B cell (primary cell): ENCODE data around the gene SH3BGRL3. TPM values are rescaled to one million over a fixed set of nuclear protein-coding genes. Genes with fewer than 3 reads are reported as not detected.
A peak's percentile ranks its signal among the peaks of the same experiment; 100 is the strongest.

Experiments used
- ATAC-seq: fragments of 200-7000 bp; cut with Tn5 transposase; one replicate; pipeline ENCODE4 v1.10.0; 2021; ENCODE audit warnings: low read depth, mild to moderate bottlenecking, moderate number of reproducible peaks, moderate library complexity
- CTCF ChIA-PET: fragments of 350-600 bp; sonication (Branson Sonifier 250); formaldehyde crosslinking; loops from one replicate; lab custom pipeline; 2021; ENCODE audit warnings: antibody characterized with exemption, inconsistent platforms; lab: Charles Lee
- POLR2A ChIA-PET: fragments of 350-600 bp; sonication (Branson Sonifier 250); formaldehyde crosslinking; loops from one replicate; lab custom pipeline; 2021; ENCODE audit warnings: antibody characterized with exemption; lab: Charles Lee
- DNase-seq: peaks from one replicate; pipeline ENCODE4 v3.0.0; 2013
- H2AFZ ChIP-seq: 2 replicates; pipeline ENCODE4 v1.6.1; 2012; ENCODE audit warnings: mild to moderate bottlenecking, low read depth, low read length; ENCODE audit not compliant: insufficient read depth, poor library complexity, severe bottlenecking
- H3K27ac ChIP-seq, 2 donors: 1 replicate in 1 of 2; 2 replicates in 1 of 2; pipeline ENCODE4 v1.5.1; 2012 to 2013; ENCODE audit warnings: low read length in 2 of 2, mild to moderate bottlenecking in 2 of 2, moderate library complexity in 1 of 2
- H3K27me3 ChIP-seq, 4 experiments: fragments of 200-600 bp in 1 of 4; sonication (generic) in 1 of 4; replicated peaks in 1 of 4; 1 replicate in 2 of 4; 2 replicates in 2 of 4; pipeline versions ENCODE4 v1.6.1 to v1.7.0; 2013 to 2016; ENCODE audit warnings: low read length in 3 of 4, mild to moderate bottlenecking in 2 of 4, mixed read lengths in 1 of 4, moderate library complexity in 1 of 4; ENCODE audit not compliant: insufficient read depth in 4 of 4, control insufficient read depth in 3 of 4; ENCODE audit errors: control extremely low read depth in 1 of 4
- H3K36me3 ChIP-seq, 2 experiments: replicated peaks in 1 of 2; 1 replicate in 1 of 2; 2 replicates in 1 of 2; pipeline versions ENCODE4 v1.6.1 to v1.7.1; 2013; ENCODE audit warnings: low read length in 1 of 2; ENCODE audit not compliant: insufficient read depth in 2 of 2, control insufficient read depth in 1 of 2; ENCODE audit errors: control extremely low read depth in 1 of 2, extremely low read depth in 1 of 2
- H3K4me1 ChIP-seq, 2 donors: fragments of 200-600 bp in 1 of 2; sonication (generic) in 1 of 2; 1 replicate in 1 of 2; 2 replicates in 1 of 2; pipeline versions ENCODE4 v1.5.1 to v1.6.1; 2013 to 2017; ENCODE audit warnings: low read length in 2 of 2; ENCODE audit not compliant: control insufficient read depth in 2 of 2, insufficient read depth in 2 of 2
- H3K4me2 ChIP-seq: replicated peaks from 2 replicates; pipeline ENCODE3; 2012; ENCODE audit warnings: mild to moderate bottlenecking, low read depth, low read length; ENCODE audit not compliant: poor library complexity, severe bottlenecking
- H3K4me3 ChIP-seq, 5 experiments: fragments of 200-600 bp in 1 of 5; sonication (generic) in 1 of 5; 1 replicate in 3 of 5; 2 replicates in 2 of 5; pipeline versions ENCODE4 v1.5.1 to v1.7.0; 2011 to 2016; ENCODE audit warnings: low read length in 4 of 5, mild to moderate bottlenecking in 4 of 5, low read depth in 2 of 5, control low read depth in 1 of 5, moderate library complexity in 1 of 5; ENCODE audit not compliant: insufficient read depth in 1 of 5; ENCODE audit errors: control extremely low read depth in 1 of 5, extremely low read depth in 1 of 5
- H3K79me2 ChIP-seq: fragments of 200-600 bp; sonication (generic); one replicate; pipeline ENCODE4 v1.6.0; 2016; ENCODE audit warnings: low read length; ENCODE audit not compliant: control insufficient read depth, insufficient read depth
- H3K9ac ChIP-seq: fragments of 200-600 bp; sonication (generic); 2 replicates; pipeline ENCODE4 v1.6.1; 2017; ENCODE audit warnings: mild to moderate bottlenecking, low read length, moderate library complexity
- H3K9me3 ChIP-seq, 3 donors: one replicate each; pipeline versions ENCODE4 v1.6.1 to v1.7.1; 2013; ENCODE audit warnings: low read length in 2 of 3; ENCODE audit not compliant: control insufficient read depth in 2 of 3, insufficient read depth in 1 of 3; ENCODE audit errors: control extremely low read depth in 1 of 3
- H4K20me1 ChIP-seq: 2 replicates; pipeline ENCODE4 v1.6.0; 2012; ENCODE audit warnings: mild to moderate bottlenecking, low read length; ENCODE audit not compliant: insufficient read depth, control insufficient read depth, poor library complexity, severe bottlenecking
- H3K27ac Mint-ChIP-seq: one replicate; pipeline ENCODE4 v1.8.0; 2021; ENCODE audit warnings: mixed read lengths
- H3K27me3 Mint-ChIP-seq: one replicate; pipeline ENCODE4 v1.8.0; 2021; ENCODE audit warnings: mixed read lengths
- H3K4me1 Mint-ChIP-seq: one replicate; pipeline ENCODE4 v1.8.0; 2021; ENCODE audit warnings: mixed read lengths
- H3K4me3 Mint-ChIP-seq: one replicate; pipeline ENCODE4 v1.8.0; 2021; ENCODE audit warnings: mixed read lengths
- H3K9me3 Mint-ChIP-seq: one replicate; pipeline ENCODE4 v1.8.0; 2022; ENCODE audit warnings: mixed read lengths; ENCODE audit not compliant: insufficient read depth
- CTCF ChIP-seq: fragments of 200-600 bp; IDR thresholded peaks from one replicate; pipeline ENCODE4 v1.8.0; 2022; ENCODE audit warnings: antibody characterized with exemption, mild to moderate bottlenecking
- EZH2 ChIP-seq: IDR thresholded peaks from 2 replicates; pipeline ENCODE4 v1.6.1; 2012; ENCODE audit warnings: borderline replicate concordance, low read depth, mild to moderate bottlenecking, moderate library complexity, low read length; ENCODE audit not compliant: insufficient read depth, poor library complexity, severe bottlenecking
- WGBS: methylation state at CpG from one replicate; pipeline ENCODE4 v1.1.5; 2013; ENCODE audit warnings: missing lambda C conversion rate; ENCODE audit not compliant: insufficient coverage; 5-methylcytosine and 5-hydroxymethylcytosine counted together
- intact Hi-C: fragments of 100-400 bp; cut with micrococcal nuclease; formaldehyde crosslinking; loops from one replicate; pipeline ENCODE4 v1.10.0; 2022
- polyA plus RNA-seq: library from polyadenylated mRNA; depleted of rRNA; stranded (reverse); fragments of >200 nt; gene quantifications from 2 replicates; pipeline ENCODE4 v1.2.3, GENCODE V29; 2012
- total RNA-seq, 2 donors: library from RNA; stranded (reverse); fragments of 120-200 nt in 1 of 2; gene quantifications; 1 replicate in 1 of 2; 2 replicates in 1 of 2; pipeline versions ENCODE4 v1.2.3 to v1.2.4, GENCODE V29; 2013 to 2022

The SH3BGRL3 gene
- total and polyA plus RNA-seq, 2 donors (not counting 1 experiment from before 2014, with no cell fraction given): 150 to 232 TPM

- ChIA-PET POLR2A (interaction anchor here (0.6 to 21.9 kb wide), 15 partner anchors 8 to 142 kb away, joined by 3 to 1239 read pairs (median 4); partner anchors contain the start of genes CD52, DHDDS, SH3BGRL3 and UBXN11), CTCF (interaction anchor here (1.2 to 26.4 kb wide), 12 partner anchors 8 to 170 kb away, joined by 3 to 1400 read pairs (median 5); partner anchors contain the start of genes CD52, CEP85, SH3BGRL3 and UBXN11)
- 11% methylated on average over 20 of the region's 21 CpGs for WGBS
- no peaks in the 10 kb centered on the region for H3K36me3 ChIP-seq
- H4K20me1 ChIP-seq: no peaks in the 10 kb centered on the region
- H3K9ac ChIP-seq: peak overlapping the region; percentile 21
- Mint-ChIP-seq H3K27ac (peak overlapping the region; percentile 97), H3K4me3 (peak overlapping the region; percentile 86), H3K9me3 (no peaks in the 10 kb centered on the region), H3K4me1 (peaks cover 89% of the 10 kb centered on the region), H3K27me3 (no peaks in the 10 kb centered on the region)
- DNase-seq (peak; percentile 92), ATAC-seq (peak; percentile 58)
- no peak for TF ChIP-seq CTCF
- TF ChIP-seq EZH2: no peak
- no peak overlapping the region for H2AFZ ChIP-seq
- H3K4me3 ChIP-seq: peak overlapping the region in 1 of 5 experiments; percentile 39
- no peaks in the 10 kb centered on the region for H3K9me3 ChIP-seq
- peaks cover 89 to 95% of the 10 kb centered on the region in 2 donors for H3K4me1 ChIP-seq
- H3K27ac ChIP-seq: peak overlapping the region; percentile 93 to 96
- no peaks in the 10 kb centered on the region for H3K27me3 ChIP-seq
- H3K4me2 ChIP-seq: peak overlapping the region; percentile 65
- peaks cover 23% of the 10 kb centered on the region for H3K79me2 ChIP-seq
- intact Hi-C loops: loop anchor here (1.0 to 10.0 kb wide), 9 partner anchors 9 to 1885 kb away; partner anchors contain the start of genes CD52, CEP85, HMGN2 and PTAFR
Measured at GRCh38 chr1:26289158-26290059, 9.5 kb downstream of the SH3BGRL3 start.
